MM.1S (cell line): ENCODE measurements around the gene PDCD1.

ENCODE experiments used
- DNase-seq: peaks from one replicate; pipeline ENCODE4 v3.0.0-alpha.2; 2015
- H2AFZ ChIP-seq: fragments of 300-600 bp; sonication (generic); 2 replicates; pipeline ENCODE4 v1.6.0; 2016; ENCODE audit warnings: antibody characterized with exemption, low read length
- H3F3A ChIP-seq: fragments of 300-600 bp; sonication (generic); 2 replicates; pipeline ENCODE4 v1.6.1; 2016; ENCODE audit warnings: mild to moderate bottlenecking, antibody characterized with exemption, low read length, moderate library complexity, mixed read lengths; ENCODE audit not compliant: insufficient read depth
- H3K27ac ChIP-seq: fragments of 300-600 bp; sonication (generic); 2 replicates; pipeline ENCODE4 v1.5.1; 2016; ENCODE audit warnings: mild to moderate bottlenecking, low read length
- H3K27me3 ChIP-seq: fragments of 300-600 bp; sonication (generic); replicated peaks from 2 replicates; pipeline ENCODE4 v1.6.0; 2016; ENCODE audit warnings: low read length; ENCODE audit not compliant: insufficient read depth
- H3K36me3 ChIP-seq: fragments of 300-600 bp; sonication (generic); replicated peaks from 2 replicates; pipeline ENCODE4 v1.6.1; 2016; ENCODE audit warnings: mild to moderate bottlenecking, low read length, mixed read lengths; ENCODE audit not compliant: insufficient read depth
- H3K4me1 ChIP-seq: fragments of 300-600 bp; sonication (generic); 2 replicates; pipeline ENCODE4 v1.6.1; 2016; ENCODE audit warnings: low read length, mixed read lengths
- H3K4me2 ChIP-seq: fragments of 300-600 bp; sonication (generic); 2 replicates; pipeline ENCODE4 v1.6.0; 2016; ENCODE audit warnings: low read depth, low read length
- H3K4me3 ChIP-seq: fragments of 300-600 bp; sonication (generic); 2 replicates; pipeline ENCODE4 v1.5.1; 2016; ENCODE audit warnings: low read length, mixed read lengths
- H3K79me2 ChIP-seq: fragments of 300-600 bp; sonication (generic); 2 replicates; pipeline ENCODE4 v1.6.1; 2016; ENCODE audit warnings: mixed run types, low read length, mixed read lengths
- H3K9ac ChIP-seq: fragments of 300-600 bp; sonication (generic); 2 replicates; pipeline ENCODE4 v1.6.1; 2016; ENCODE audit warnings: low read length, mixed read lengths
- H3K9me2 ChIP-seq: fragments of 300-600 bp; sonication (generic); replicated peaks from 2 replicates; pipeline ENCODE4 v1.6.1; 2016; ENCODE audit warnings: mild to moderate bottlenecking, low read length, mixed read lengths; ENCODE audit not compliant: insufficient read depth
- H3K9me3 ChIP-seq: fragments of 300-600 bp; sonication (generic); replicated peaks from 2 replicates; pipeline ENCODE4 v1.6.1; 2016; ENCODE audit warnings: mild to moderate bottlenecking, low read length, mixed read lengths; ENCODE audit not compliant: insufficient read depth
- H4K20me1 ChIP-seq: fragments of 300-600 bp; sonication (generic); 2 replicates; pipeline ENCODE4 v1.6.1; 2016; ENCODE audit warnings: mild to moderate bottlenecking, low read length, moderate library complexity, mixed read lengths; ENCODE audit not compliant: insufficient read depth
- CTCF ChIP-seq: fragments of 300-600 bp; sonication (generic); IDR thresholded peaks from 2 replicates; pipeline ENCODE4 v1.5.1; 2016; ENCODE audit warnings: antibody characterized with exemption, low read length, mixed read lengths
- EZH2 ChIP-seq: fragments of 300-600 bp; sonication (generic); optimal IDR thresholded peaks from 2 replicates; pipeline ENCODE3; 2017; ENCODE audit warnings: low read depth, mild to moderate bottlenecking, antibody characterized with exemption, low read length, mixed read lengths
- EZH2phosphoT487 ChIP-seq: fragments of 300-600 bp; sonication (generic); IDR thresholded peaks from 2 replicates; pipeline ENCODE4 v1.6.1; 2018; ENCODE audit warnings: antibody characterized with exemption, low read length

Gene PDCD1

DNA sequence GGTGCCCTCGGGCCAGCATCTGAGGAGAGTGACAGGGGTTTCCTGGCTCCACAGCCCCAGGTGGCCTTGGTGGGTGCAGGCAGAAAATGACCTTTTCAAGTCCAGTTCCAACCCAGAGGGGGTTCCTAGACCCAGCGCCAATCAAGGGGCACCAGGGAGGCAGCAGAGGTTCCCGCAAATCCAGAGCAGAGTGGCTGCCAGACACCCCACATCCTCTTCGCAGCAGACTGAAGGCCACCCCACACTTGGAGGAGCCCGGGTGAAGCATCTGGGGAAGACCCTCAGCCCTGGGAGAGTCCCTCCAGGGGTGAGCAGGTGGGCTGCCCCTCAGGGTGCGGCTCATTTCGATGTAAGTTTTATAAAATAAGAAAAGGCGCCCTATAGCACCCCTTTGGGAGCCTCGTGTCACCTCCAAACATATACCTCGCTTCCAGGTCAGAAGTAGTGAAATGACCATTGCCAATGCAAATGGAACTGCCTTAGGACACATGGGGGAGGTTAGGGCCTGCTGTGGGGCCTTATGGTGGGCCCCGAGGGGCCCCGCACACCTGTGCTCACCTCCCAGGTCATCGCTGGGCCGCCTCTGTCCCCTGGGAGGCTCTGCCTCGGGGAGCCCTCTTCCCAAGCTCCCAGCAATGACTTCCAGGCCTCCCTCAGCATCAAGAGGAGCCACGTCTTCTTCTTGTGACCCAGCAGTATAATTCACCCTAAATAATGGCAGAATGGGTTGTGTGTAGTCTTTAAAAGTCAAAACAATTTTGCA is 21.8 kb upstream of the PDCD1 start:
- H3K4me2 ChIP-seq = peak overlapping the region; percentile 76

GRCh38 chr2:241879326-241879725 is 20.6 kb upstream of the PDCD1 start:
- no peaks in the 10 kb centered on the region for H3K4me1 ChIP-seq

More for the DNA sequence above, 21.8 kb upstream of the PDCD1 start:
- Histone ChIP-seq H3K4me3 (peak overlapping the region; percentile 79), H3K9ac (no peak overlapping the region; the same call in 1 of the 2 replicates), H3K27me3 (no peaks in the 10 kb centered on the region), H2AFZ (peak overlapping the region; percentile 93), H3K27ac (0 out of 2 replicates have a peak overlapping the region, but pooled peaks have one; percentile 38), H3K4me1 (no peaks in the 10 kb centered on the region), H3F3A (peaks cover 7% of the 10 kb centered on the region; the same call in 1 of the 2 replicates), H3K36me3 (no peaks in the 10 kb centered on the region), H3K9me3 (no peaks in the 10 kb centered on the region), H3K9me2 (no peaks in the 10 kb centered on the region), H3K79me2 (no peaks in the 10 kb centered on the region), H4K20me1 (no peaks in the 10 kb centered on the region)
- TF ChIP-seq CTCF (no peak), EZH2 (no peak), EZH2phosphoT487 (no peak)
- DNase-seq = no peak

GRCh38 chr2:241877989-241878970 is 19.6 kb upstream of the PDCD1 start:
- Histone ChIP-seq H3K27me3 (no peaks in the 10 kb centered on the region), H3K4me2 (no peak overlapping the region), H3F3A (peaks cover 7% of the 10 kb centered on the region; the same call in 1 of the 2 replicates), H3K9ac (no peak overlapping the region), H3K9me3 (no peaks in the 10 kb centered on the region), H3K27ac (no peak overlapping the region), H4K20me1 (no peaks in the 10 kb centered on the region), H3K9me2 (no peaks in the 10 kb centered on the region), H3K4me3 (no peak overlapping the region), H2AFZ (no peak overlapping the region), H3K4me1 (no peaks in the 10 kb centered on the region), H3K36me3 (no peaks in the 10 kb centered on the region), H3K79me2 (no peaks in the 10 kb centered on the region)
- no peak for TF ChIP-seq EZH2phosphoT487
- TF ChIP-seq CTCF = peak; percentile 49
- peak; percentile 63 for DNase-seq

More at GRCh38 chr2:241879326-241879725, 20.6 kb upstream of the PDCD1 start:
- H3K27ac ChIP-seq = no peak overlapping the region
- no peaks in the 10 kb centered on the region for H3K9me3 ChIP-seq
- no peaks in the 10 kb centered on the region for H4K20me1 ChIP-seq
- no peaks in the 10 kb centered on the region for H3K9me2 ChIP-seq
- no peak for TF ChIP-seq EZH2
- TF ChIP-seq CTCF = no peak
- TF ChIP-seq EZH2phosphoT487 = no peak
- no peak for DNase-seq
- H3K27me3 ChIP-seq = no peaks in the 10 kb centered on the region
- H3K4me3 ChIP-seq = no peak overlapping the region
- H2AFZ ChIP-seq = no peak overlapping the region
- no peak overlapping the region for H3K4me2 ChIP-seq
- no peaks in the 10 kb centered on the region for H3K36me3 ChIP-seq
- H3K9ac ChIP-seq = no peak overlapping the region
- H3K79me2 ChIP-seq = no peaks in the 10 kb centered on the region
- H3F3A ChIP-seq = peaks cover 7% of the 10 kb centered on the region; the same call in 1 of the 2 replicates
